A549 treated with AZD9567 at 1 μM for 4 hours (cell line): ENCODE results near the gene CSAG2. TPM values are rescaled to one million over a fixed set of nuclear protein-coding genes. Genes with fewer than 3 reads are reported as not detected.

ENCODE experiments used
- total RNA-seq: library from RNA; stranded (reverse); fragments of 200-300 nt; extraction: Qiagen RNA extraction; gene quantifications from 5 replicates; pipeline ENCODE4 v1.2.3, GENCODE V29; 2022; ENCODE audit not compliant: insufficient read depth

Gene CSAG2
- total RNA-seq = not detected in 5 replicates

GRCh38 chrX:152709173-152709572, at the start of gene CSAG2:
Gene CSAG2 (minus strand): TSS chrX:152709273. CDS start chrX:152709112, 161 bp downstream.

GRCh38 chrX:152753686-152754650, 44.9 kb upstream of the CSAG2 start, which contains the start of gene MAGEA2:
Gene MAGEA2 (minus strand): TSS chrX:152753842. CDS start chrX:152751363, 2,479 bp downstream.

GRCh38 chrX:152733261-152733975, 24.3 kb upstream of the CSAG2 start, which contains the start of the genes CSAG1 and MAGEA12:
Gene CSAG1 (minus strand): TSS chrX:152733721. CDS start chrX:152732460, 1,261 bp downstream.
Gene MAGEA12 (plus strand): TSS chrX:152733757. CDS start chrX:152736162, 2,405 bp downstream.

GRCh38 chrX:152713815-152714787, 5.0 kb upstream of the CSAG2 start, which contains the start of gene MAGEA2B:
Gene MAGEA2B (plus strand): TSS chrX:152714628. CDS start chrX:152717107, 2,479 bp downstream.

GRCh38 chrX:152697952-152698931, 10.8 kb downstream of the CSAG2 start, which contains the start of gene MAGEA3:
Gene MAGEA3 (plus strand): TSS chrX:152698794. CDS start chrX:152700833, 2,039 bp downstream.

Other genes starting within 250 kb of the CSAG2 start
- gene GABRQ, start 71.4 kb downstream of the CSAG2 start, total RNA-seq = 0.15 to 0.24 TPM (median 0.19 TPM) in 4 of 5 replicates, not detected in the other
- gene MAGEA3, start 10.5 kb downstream of the CSAG2 start, total RNA-seq = 2.8 to 10.3 TPM (median 3.1 TPM) in 5 replicates
- gene MAGEA2B, start 5.4 kb upstream of the CSAG2 start, total RNA-seq = 0.32 TPM in 1 of 5 replicates, not detected in the others
- 0.22 to 0.45 TPM (median 0.33 TPM) in 4 of 5 replicates, not detected in the other for gene CSAG1, start 24.4 kb upstream of the CSAG2 start, total RNA-seq
- 0.09 to 0.18 TPM (median 0.13 TPM) in 4 of 5 replicates, not detected in the other for gene MAGEA12, start 24.5 kb upstream of the CSAG2 start, total RNA-seq
- gene MAGEA2, start 44.6 kb upstream of the CSAG2 start, total RNA-seq = 0.05 to 0.09 TPM in 2 of 5 replicates, not detected in the others
- gene CSAG3, start 49.9 kb upstream of the CSAG2 start, total RNA-seq = not detected in 5 replicates
- 10.9 to 13.8 TPM (median 12.8 TPM) in 5 replicates for gene MAGEA6, start 60.4 kb upstream of the CSAG2 start, total RNA-seq
- gene CETN2, start 121.5 kb upstream of the CSAG2 start, total RNA-seq = 70.3 to 87.6 TPM (median 75.6 TPM) in 5 replicates
- 43.7 to 45.5 TPM (median 45.0 TPM) in 5 replicates for gene NSDHL, start 121.8 kb upstream of the CSAG2 start, total RNA-seq
- gene ZNF185, start 188.8 kb upstream of the CSAG2 start, total RNA-seq = 6.9 to 10.5 TPM (median 7.7 TPM) in 5 replicates